HepG2 (cell line): ENCODE data around the gene PLB1. TPM values are rescaled to one million over a fixed set of nuclear protein-coding genes. Genes with fewer than 3 reads are reported as not detected.

Experiments used
- ATAC-seq: fragments of 200-7000 bp; cut with Tn5 transposase; 3 replicates; pipeline ENCODE4 v1.9.1; 2020; ENCODE audit warnings: mild to moderate bottlenecking, moderate library complexity
- BruUV-seq: library from RNA; stranded (reverse); fragments of 400-500 nt; replicated peaks from 2 replicates; lab custom pipeline; 2021; lab: Mats Ljungman, UMichigan
- CTCF ChIA-PET: fragments of 300-600 bp; formaldehyde crosslinking; extraction: SDS; loops from one replicate; lab custom pipeline; 2021; ENCODE audit warnings: low total read pairs, inconsistent platforms, low intra/inter-chr PET ratio; lab: Yijun Ruan, JAX
- POLR2A ChIA-PET: fragments of 350-600 bp; sonication (Branson Sonifier 250); formaldehyde crosslinking; loops from one replicate; lab custom pipeline; 2020; ENCODE audit warnings: antibody characterized with exemption, inconsistent platforms; lab: Yijun Ruan, JAX
- DNase-seq: peaks from one replicate; pipeline ENCODE4 v3.0.0-alpha.2; 2015; ENCODE audit warnings: low spot score
- FAIRE-seq: peaks from 3 replicates; lab custom pipeline; 2011; peaks lifted over from hg19 to GRCh38; lab: Jason Lieb, UNC
- H2AFZ ChIP-seq: one replicate; pipeline ENCODE4 v1.6.1; 2011; ENCODE audit warnings: low read length, inconsistent platforms
- H3K27ac ChIP-seq: fragments of 300-600 bp; 3 replicates; pipeline ENCODE4 v1.8.0; 2011; ENCODE audit warnings: mixed run types, mild to moderate bottlenecking, mixed read lengths, low read length, inconsistent platforms; ENCODE audit not compliant: insufficient read depth; ENCODE audit errors: extremely low read length
- H3K27me3 ChIP-seq, 2 experiments: fragments of 200-600 bp in 1 of 2; 2 replicates in 1 of 2; 3 replicates in 1 of 2; pipeline versions ENCODE4 v1.6.0 to v1.8.0; 2011; ENCODE audit warnings: low read length in 2 of 2, mild to moderate bottlenecking in 2 of 2, moderate library complexity in 2 of 2, inconsistent platforms in 1 of 2; ENCODE audit not compliant: insufficient read depth in 2 of 2, control insufficient read depth in 1 of 2
- H3K36me3 ChIP-seq, 2 experiments: fragments of 200-600 bp in 1 of 2; replicated peaks in 1 of 2; 2 replicates in 1 of 2; 3 replicates in 1 of 2; pipeline versions ENCODE4 v1.5.1 to v1.8.0; 2011; ENCODE audit warnings: low read length in 2 of 2, inconsistent platforms in 1 of 2; ENCODE audit not compliant: insufficient read depth in 2 of 2, control insufficient read depth in 1 of 2
- H3K4me1 ChIP-seq: 2 replicates; pipeline ENCODE4 v1.5.1; 2012; ENCODE audit warnings: low read length, inconsistent platforms; ENCODE audit not compliant: insufficient read depth
- H3K4me2 ChIP-seq: 2 replicates; pipeline ENCODE4 v1.6.0; 2011; ENCODE audit warnings: low read depth, low read length, inconsistent platforms
- H3K4me3 ChIP-seq, 3 experiments: fragments of 200-600 bp in 1 of 3; sonication (generic), shearing (Covaris generic) in 1 of 3; replicated peaks in 1 of 3; 2 replicates each; pipeline ENCODE4 v1.5.1; 2011 to 2016; ENCODE audit warnings: low read length in 3 of 3, inconsistent platforms in 2 of 3, low read depth in 2 of 3, mild to moderate bottlenecking in 2 of 3, control low read depth in 1 of 3, mixed read lengths in 1 of 3; ENCODE audit not compliant: insufficient read depth in 1 of 3
- H3K79me2 ChIP-seq: one replicate; pipeline ENCODE4 v1.6.1; 2011; ENCODE audit warnings: low read length, inconsistent platforms; ENCODE audit not compliant: insufficient read depth
- H3K9ac ChIP-seq: 2 replicates; pipeline ENCODE4 v1.6.0; 2011; ENCODE audit warnings: mild to moderate bottlenecking, low read depth, low read length, inconsistent platforms; ENCODE audit not compliant: insufficient read depth
- H3K9me3 ChIP-seq: 2 replicates; pipeline ENCODE4 v1.5.1; 2012; ENCODE audit warnings: mild to moderate bottlenecking, low read length
- H4K20me1 ChIP-seq: 2 replicates; pipeline ENCODE4 v1.6.0; 2011; ENCODE audit warnings: inconsistent platforms, mild to moderate bottlenecking, low read length, moderate library complexity; ENCODE audit not compliant: insufficient read depth
- AKAP8 ChIP-seq: sonication (generic); formaldehyde crosslinking; IDR thresholded peaks from 2 replicates; pipeline ENCODE4 v1.5.1; 2020; ENCODE audit warnings: mild to moderate bottlenecking, missing genetic modification reagents
- BHLHE40 ChIP-seq: IDR thresholded peaks from 2 replicates; pipeline ENCODE4 v1.6.1; 2011; ENCODE audit warnings: low read length, improper control_type of control experiment
- HNF4A ChIP-seq: sonication (generic); formaldehyde crosslinking; IDR thresholded peaks from 2 replicates; pipeline ENCODE4 v1.4.0; 2020; ENCODE audit warnings: missing genetic modification reagents
- JUNB ChIP-seq: sonication (generic); formaldehyde crosslinking; IDR thresholded peaks from 2 replicates; pipeline ENCODE4 v1.8.0; 2022; ENCODE audit warnings: missing genetic modification reagents, mild to moderate bottlenecking, borderline replicate concordance
- NR2F1 ChIP-seq, 2 experiments: fragments of 450-650 bp in 1 of 2; formaldehyde crosslinking in 1 of 2; IDR thresholded peaks; 2 replicates each; pipeline versions ENCODE4 v1.5.0 to v1.6.1; 2016 to 2020; ENCODE audit warnings: mild to moderate bottlenecking in 1 of 2, missing compliant biosample characterization in 1 of 2, missing genetic modification reagents in 1 of 2, moderate library complexity in 1 of 2
- TFAP4 ChIP-seq: sonication (generic); IDR thresholded peaks from 2 replicates; pipeline ENCODE4 v1.6.1; 2016; ENCODE audit warnings: low read depth, borderline replicate concordance
- ZFP62 ChIP-seq: sonication (generic); formaldehyde crosslinking; IDR thresholded peaks from 2 replicates; pipeline ENCODE4 v1.4.0; 2020; ENCODE audit warnings: missing genetic modification reagents
- ZFY ChIP-seq: sonication (generic); formaldehyde crosslinking; IDR thresholded peaks from 2 replicates; pipeline ENCODE4 v1.4.0; 2020; ENCODE audit warnings: missing genetic modification reagents
- ZNF263 ChIP-seq: sonication (generic); formaldehyde crosslinking; IDR thresholded peaks from 2 replicates; pipeline ENCODE4 v1.4.0; 2020; ENCODE audit warnings: missing genetic modification reagents
- ZNF550 ChIP-seq: sonication (generic); formaldehyde crosslinking; IDR thresholded peaks from 2 replicates; pipeline ENCODE4 v1.4.0; 2020; ENCODE audit warnings: mild to moderate bottlenecking, missing genetic modification reagents, borderline replicate concordance
- ZNF616 ChIP-seq: sonication (generic); formaldehyde crosslinking; IDR thresholded peaks from 2 replicates; pipeline ENCODE4 v1.5.0; 2020; ENCODE audit warnings: low read depth, mild to moderate bottlenecking, missing genetic modification reagents
- WGBS: methylation state at CpG from one replicate; pipeline ENCODE4 v1.1.6; 2017; ENCODE audit warnings: low lambda C conversion rate; 5-methylcytosine and 5-hydroxymethylcytosine counted together
- in situ Hi-C: cut with HindIII; loops from 2 replicates; pipeline ENCODE4 v1.10.0; 2017; ENCODE audit warnings: low pct_unique_long_range_greater_than_20kb; ENCODE audit not compliant: extremely low pct_ligation_motif_present
- intact Hi-C: fragments of 100-400 bp; cut with micrococcal nuclease; formaldehyde crosslinking; loops from one replicate; pipeline ENCODE4 v1.10.0; 2022; ENCODE audit not compliant: unreplicated experiment
- polyA plus RNA-seq, 8 experiments: library from polyadenylated mRNA; depleted of rRNA in 3 of 8; stranded (reverse) in 7 of 8; unstranded in 1 of 8; fragments of >200 nt; fragmentation: Illumina TruSeq in 4 of 8; extraction: Trizol in 4 of 8; gene quantifications; 2 replicates each; pipeline versions ENCODE4 v1.2.1 to v1.2.3, GENCODE V29; 2011 to 2016; ENCODE audit warnings: low read depth in 4 of 8, missing spikeins in 1 of 8, mixed read lengths in 1 of 8; ENCODE audit not compliant: insufficient read depth in 1 of 8
- total RNA-seq, 5 experiments: library from RNA; depleted of rRNA; stranded (reverse); fragments of >200 nt; fragmentation: Illumina TruSeq; extraction: Trizol; gene quantifications; 2 replicates each; pipeline ENCODE4 v1.2.3, GENCODE V29; 2016; ENCODE audit warnings: low read depth in 1 of 5
- TF ChIP-seq, protein P1 (sequence below): sonication (generic); formaldehyde crosslinking; IDR thresholded peaks from 2 replicates; pipeline ENCODE4 v1.4.0; 2020; ENCODE audit warnings: missing genetic modification reagents
- TF ChIP-seq, protein P2 (sequence below): IDR thresholded peaks from 2 replicates; pipeline ENCODE4 v1.6.1; 2012; ENCODE audit warnings: inconsistent platforms
- TF ChIP-seq, protein P3 (sequence below): IDR thresholded peaks from 2 replicates; pipeline ENCODE4 v1.6.1; 2018; ENCODE audit warnings: missing genetic modification reagents

PLB1 gene
- total and polyA plus RNA-seq, 2 of the 13 experiments (the other 11 are each of a cell fraction or from before 2014, with no cell fraction given): 0.20 to 1.8 TPM

- TF ChIP-seq, protein P1, sequence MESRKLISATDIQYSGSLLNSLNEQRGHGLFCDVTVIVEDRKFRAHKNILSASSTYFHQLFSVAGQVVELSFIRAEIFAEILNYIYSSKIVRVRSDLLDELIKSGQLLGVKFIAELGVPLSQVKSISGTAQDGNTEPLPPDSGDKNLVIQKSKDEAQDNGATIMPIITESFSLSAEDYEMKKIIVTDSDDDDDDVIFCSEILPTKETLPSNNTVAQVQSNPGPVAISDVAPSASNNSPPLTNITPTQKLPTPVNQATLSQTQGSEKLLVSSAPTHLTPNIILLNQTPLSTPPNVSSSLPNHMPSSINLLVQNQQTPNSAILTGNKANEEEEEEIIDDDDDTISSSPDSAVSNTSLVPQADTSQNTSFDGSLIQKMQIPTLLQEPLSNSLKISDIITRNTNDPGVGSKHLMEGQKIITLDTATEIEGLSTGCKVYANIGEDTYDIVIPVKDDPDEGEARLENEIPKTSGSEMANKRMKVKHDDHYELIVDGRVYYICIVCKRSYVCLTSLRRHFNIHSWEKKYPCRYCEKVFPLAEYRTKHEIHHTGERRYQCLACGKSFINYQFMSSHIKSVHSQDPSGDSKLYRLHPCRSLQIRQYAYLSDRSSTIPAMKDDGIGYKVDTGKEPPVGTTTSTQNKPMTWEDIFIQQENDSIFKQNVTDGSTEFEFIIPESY: peak; percentile 29; the same call in 1 of the 2 replicates
- TF ChIP-seq ZNF550 (CRISPR knock-in tag): no peak
- peak; percentile 59; the same call in 1 of the 2 replicates for TF ChIP-seq TFAP4
- TF ChIP-seq ZNF263 (CRISPR knock-in tag): 0 out of 2 replicates have a peak, but pooled peaks have one; percentile 19
- TF ChIP-seq, protein P2, sequence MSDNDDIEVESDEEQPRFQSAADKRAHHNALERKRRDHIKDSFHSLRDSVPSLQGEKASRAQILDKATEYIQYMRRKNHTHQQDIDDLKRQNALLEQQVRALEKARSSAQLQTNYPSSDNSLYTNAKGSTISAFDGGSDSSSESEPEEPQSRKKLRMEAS: no peak
- 0 out of 2 replicates have a peak, but pooled peaks have one; percentile 13 for TF ChIP-seq HNF4A (CRISPR knock-in tag)
- no peak for TF ChIP-seq BHLHE40
- TF ChIP-seq, all 625 proteins: peak for 6
Observed at GRCh38 chr2:28678175-28678855, 182.5 kb downstream of the PLB1 start (continued).

DNA sequence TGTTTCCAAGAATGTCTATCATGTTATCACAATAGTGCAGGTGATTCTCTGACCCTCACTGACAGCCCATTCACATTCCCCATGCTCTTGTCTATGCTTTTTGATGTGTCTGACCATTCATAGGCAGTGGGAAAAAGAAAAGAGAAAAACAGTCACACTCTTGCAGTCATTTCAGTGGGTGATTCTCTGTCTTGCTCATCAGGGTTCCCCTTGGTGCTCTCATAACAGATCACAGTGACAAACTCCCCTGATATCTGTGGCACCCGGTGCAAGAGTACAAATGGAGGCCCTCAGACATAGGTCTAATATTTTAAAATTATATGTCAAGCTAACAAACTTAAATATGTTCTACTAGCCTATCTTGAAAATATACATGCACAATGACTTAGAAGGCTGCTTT lies 183.1 kb downstream of the PLB1 start:
- H2AFZ ChIP-seq: no peak overlapping the region
- no peak overlapping the region for H3K9ac ChIP-seq
- CTCF ChIA-PET: no interaction called here
- H3K36me3 ChIP-seq: no peaks in the 10 kb centered on the region
- no peak for FAIRE-seq
- TF ChIP-seq AKAP8 (no peak), JUNB (CRISPR knock-in tag) (no peak), ZFP62 (CRISPR knock-in tag) (no peak), ZNF616 (CRISPR knock-in tag) (no peak), ZFY (no peak), NR2F1 (CRISPR knock-in tag; IDR thresholded peaks at IDR 0.05) (no peak)
- TF ChIP-seq, protein P3, sequence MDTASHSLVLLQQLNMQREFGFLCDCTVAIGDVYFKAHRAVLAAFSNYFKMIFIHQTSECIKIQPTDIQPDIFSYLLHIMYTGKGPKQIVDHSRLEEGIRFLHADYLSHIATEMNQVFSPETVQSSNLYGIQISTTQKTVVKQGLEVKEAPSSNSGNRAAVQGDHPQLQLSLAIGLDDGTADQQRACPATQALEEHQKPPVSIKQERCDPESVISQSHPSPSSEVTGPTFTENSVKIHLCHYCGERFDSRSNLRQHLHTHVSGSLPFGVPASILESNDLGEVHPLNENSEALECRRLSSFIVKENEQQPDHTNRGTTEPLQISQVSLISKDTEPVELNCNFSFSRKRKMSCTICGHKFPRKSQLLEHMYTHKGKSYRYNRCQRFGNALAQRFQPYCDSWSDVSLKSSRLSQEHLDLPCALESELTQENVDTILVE (CRISPR knock-in tag): no peak
- TF ChIP-seq, all 625 proteins: peak for 0
- no peak overlapping the region for H3K4me3 ChIP-seq
- POLR2A ChIA-PET: no interaction called here
- H4K20me1 ChIP-seq: no peaks in the 10 kb centered on the region; the same call in 1 of the 2 replicates
- no TSS peak for BruUV-seq
- H3K79me2 ChIP-seq: no peaks in the 10 kb centered on the region
- ATAC-seq (no peak), DNase-seq (no peak)
- no peaks in the 10 kb centered on the region for H3K9me3 ChIP-seq
- no peak overlapping the region for H3K4me2 ChIP-seq
- no peak overlapping the region for H3K27ac ChIP-seq
- intact Hi-C loops (no loop called here), in situ Hi-C loops (no loop called here)
- peaks cover 19% of the 10 kb centered on the region for H3K4me1 ChIP-seq
- 41% methylated on average over 1 of the region's 1 CpG for WGBS
- H3K27me3 ChIP-seq: peaks cover 0 to 16% of the 10 kb centered on the region in 2 experiments; a peak in 2 of 5 replicates
